ENCODE results near the gene FAT2.

The FAT2 gene

GRCh38 chr5:151553130-151553670 lies 37.9 kb downstream of the FAT2 start:
- no peak for DNase-seq

DNA sequence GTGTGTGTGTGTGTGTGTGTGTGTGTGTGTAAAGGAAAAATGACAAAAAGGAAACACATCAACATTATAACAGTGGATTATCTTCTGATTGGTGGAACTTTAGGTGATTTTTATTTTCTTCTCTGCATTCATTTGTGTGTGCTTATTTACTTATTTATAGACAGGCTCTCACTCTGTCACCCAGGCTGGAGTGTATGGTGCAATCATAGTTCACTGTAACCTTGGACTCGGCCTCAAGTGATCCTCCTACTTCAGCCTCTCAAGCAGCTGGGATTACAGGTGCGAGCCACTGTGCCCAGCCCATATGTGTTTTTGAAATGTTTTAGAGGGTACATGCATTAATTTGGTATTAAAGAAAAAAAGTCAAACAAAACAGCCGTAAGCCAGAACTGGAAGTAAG lies 39.1 kb downstream of the FAT2 start:
- DNase-seq, result no peak

DNA sequence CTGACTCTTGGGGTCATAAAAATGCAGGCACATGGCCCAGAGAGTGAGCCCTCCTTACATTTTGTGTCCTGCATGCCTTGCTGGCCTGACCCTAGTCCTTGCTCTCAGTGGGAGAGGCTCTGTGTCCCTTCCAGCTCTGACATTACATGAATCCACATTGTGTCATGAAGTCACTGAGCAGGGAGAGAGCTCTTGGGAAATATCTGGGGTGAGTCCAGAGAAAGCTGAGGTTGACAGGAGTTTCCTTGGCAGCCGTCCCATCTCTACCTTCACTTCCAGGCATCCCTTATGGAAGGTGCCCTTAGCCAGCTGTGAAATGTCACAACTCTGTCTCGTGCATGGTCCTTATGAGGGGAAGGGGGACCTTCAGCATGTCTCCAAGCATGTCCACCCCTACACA lies 41.0 kb downstream of the FAT2 start:
- DNase-seq, result no peak

DNA sequence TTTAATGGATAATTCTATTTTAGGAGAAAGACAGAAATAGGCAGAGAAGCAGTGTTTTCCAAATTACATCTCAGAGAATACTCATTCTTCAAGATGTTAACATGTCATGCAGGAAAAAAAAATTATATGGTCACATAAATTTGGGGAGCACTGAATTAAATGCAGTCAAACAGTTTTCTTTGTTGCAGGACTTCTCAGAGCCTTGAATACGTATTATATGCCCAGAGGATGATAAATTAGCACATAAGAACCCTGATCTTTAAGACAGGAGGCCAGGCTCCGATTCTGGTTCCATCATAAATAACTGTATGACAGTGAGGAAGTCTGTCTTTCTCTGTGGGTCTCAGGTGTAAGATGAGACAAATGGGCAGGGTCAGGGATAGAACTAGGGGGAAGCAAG lies 41.4 kb downstream of the FAT2 start:
- DNase-seq, result no peak

DNA sequence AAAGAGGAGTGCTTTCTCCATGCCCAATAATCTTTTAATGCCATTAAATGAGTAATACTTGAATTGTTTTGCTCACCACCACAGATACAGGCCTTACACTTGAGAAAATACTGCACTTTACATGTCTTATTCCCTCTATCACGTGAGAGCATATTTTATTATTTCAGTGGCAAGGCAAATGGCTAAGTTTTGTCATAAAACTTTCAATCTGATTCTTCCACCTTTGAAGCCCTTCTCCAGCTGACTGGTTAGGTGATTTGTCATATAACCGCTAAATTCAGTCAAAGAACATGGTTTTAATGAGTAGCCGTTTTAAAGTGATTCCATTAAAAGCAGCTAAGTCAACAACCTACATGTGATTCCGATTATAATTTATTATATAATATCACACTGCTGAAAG lies 43.8 kb downstream of the FAT2 start:
- DNase-seq, result no peak

GRCh38 chr5:151541571-151541970 lies 49.6 kb downstream of the FAT2 start:
- DNase-seq, result no peak
